Activated CD4-positive, alpha-beta T cell treated with anti-CD3 and anti-CD28 coated beads for 36 hours (primary cell): ENCODE results near the gene DIPK2A. TPM values are rescaled to one million over a fixed set of nuclear protein-coding genes. Genes with fewer than 3 reads are reported as not detected.
A peak's percentile ranks its signal among the peaks of the same experiment; 100 is the strongest.

Experiments used
- ATAC-seq: fragments of 200-7000 bp; cut with Tn5 transposase; one replicate; pipeline ENCODE4 v1.10.0; 2021; ENCODE audit warnings: mild to moderate bottlenecking, moderate library complexity
- CTCF ChIA-PET: fragments of 350-600 bp; sonication (Branson Sonifier 250); formaldehyde crosslinking; loops from one replicate; lab custom pipeline; 2021; ENCODE audit warnings: antibody characterized with exemption; lab: Charles Lee
- POLR2A ChIA-PET: fragments of 350-600 bp; sonication (Branson Sonifier 250); formaldehyde crosslinking; loops from one replicate; lab custom pipeline; 2021; ENCODE audit warnings: antibody characterized with exemption, inconsistent platforms; lab: Charles Lee
- DNase-seq: peaks from one replicate; pipeline ENCODE4 v3.0.0-alpha.2; 2020
- H3K27ac Mint-ChIP-seq: one replicate; pipeline ENCODE4 v1.8.0; 2021; ENCODE audit warnings: mixed read lengths
- H3K27me3 Mint-ChIP-seq: one replicate; pipeline ENCODE4 v1.8.0; 2021; ENCODE audit warnings: mixed read lengths
- H3K36me3 Mint-ChIP-seq: one replicate; pipeline ENCODE4 v1.8.0; 2021; ENCODE audit warnings: low read depth, mixed read lengths
- H3K4me1 Mint-ChIP-seq: one replicate; pipeline ENCODE4 v1.8.0; 2021; ENCODE audit warnings: mixed read lengths
- H3K4me3 Mint-ChIP-seq: one replicate; pipeline ENCODE4 v1.8.0; 2021; ENCODE audit warnings: mild to moderate bottlenecking, moderate library complexity, mixed read lengths
- H3K9me3 Mint-ChIP-seq: one replicate; pipeline ENCODE4 v1.8.0; 2021; ENCODE audit warnings: low read depth, mixed read lengths
- intact Hi-C, 2 experiments: fragments of 100-400 bp; cut with DNase I in 1 of 2; cut with micrococcal nuclease in 1 of 2; formaldehyde crosslinking; loops; one replicate each; pipeline versions ENCODE4 v1.14.2 to v1.15.1; 2022 to 2024; cut with DNase I, micrococcal nuclease
- total RNA-seq, 2 experiments: library from RNA; stranded (reverse); gene quantifications; one replicate each; pipeline ENCODE4 v1.2.3, GENCODE V29; 2021

The DIPK2A gene
- total RNA-seq, result 10 to 100 TPM; 15.5 to 17.1 TPM

DNA sequence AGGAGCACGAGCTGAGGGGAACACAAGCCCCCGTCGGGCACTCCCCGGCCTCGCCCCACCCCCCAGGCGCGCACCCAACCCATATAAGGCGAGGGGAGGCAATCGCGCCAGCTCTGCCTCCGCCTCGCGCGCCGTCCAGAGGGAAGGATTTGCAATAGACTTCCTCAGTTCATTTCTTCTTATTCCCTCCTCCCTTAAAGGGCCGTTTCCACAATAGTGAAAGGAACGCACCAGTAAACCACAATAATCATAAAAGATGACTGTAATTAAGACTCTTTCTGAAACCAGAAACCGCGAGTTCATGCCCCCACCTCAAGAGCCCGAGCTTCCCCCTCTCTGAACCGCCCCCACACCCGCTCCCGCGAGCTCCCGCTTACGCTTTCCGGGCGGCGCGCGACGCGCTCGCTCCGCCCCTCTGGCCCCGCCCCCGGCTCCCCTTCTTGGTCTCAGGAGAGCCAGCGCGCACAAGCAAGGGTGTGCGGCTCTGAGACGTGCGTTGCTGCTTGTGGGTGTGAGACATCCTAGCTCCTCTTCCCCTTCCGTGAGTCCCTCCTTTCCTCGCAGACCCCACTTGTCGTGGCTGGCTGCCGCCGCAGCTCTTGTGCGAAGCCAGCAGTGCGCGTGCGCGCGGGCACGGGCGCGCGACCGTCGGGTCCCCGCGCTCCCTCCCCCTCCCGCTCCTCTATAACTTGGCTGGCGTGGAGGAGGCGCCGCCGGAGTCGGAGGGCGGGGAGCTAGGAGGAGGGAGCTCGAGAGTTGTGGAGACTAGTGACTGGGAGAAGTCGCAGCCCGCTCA lies at the start of gene DIPK2A:
TSS of gene DIPK2A (plus strand) at position 465 of the 796 bp plus-strand sequence. CDS start 510 bp downstream, outside the sequence.
- ChIA-PET CTCF (interaction anchor here (0.7 to 1.7 kb wide), 10 partner anchors 8 to 496 kb away, joined by 3 to 5 read pairs (median 4); no protein-coding TSS in a partner anchor), POLR2A (interaction anchor here (0.6 to 1.4 kb wide), 6 partner anchors 18 to 888 kb away, joined by 3 to 4 read pairs (median 3); no protein-coding TSS in a partner anchor)
- peaks cover 22% of the 10 kb centered on the region for H3K4me1 Mint-ChIP-seq
- H3K9me3 Mint-ChIP-seq, result no peaks in the 10 kb centered on the region
- ATAC-seq (peak; percentile 72), DNase-seq (peak; percentile 97)
- peak within 1 kb of the TSS; percentile 95 for H3K27ac Mint-ChIP-seq
- H3K36me3 Mint-ChIP-seq, result peaks cover 5% of the 10 kb centered on the region
- H3K27me3 Mint-ChIP-seq, result peaks cover 6% of the 10 kb centered on the region
- peak within 1 kb of the TSS; percentile 96 for H3K4me3 Mint-ChIP-seq
- intact Hi-C loops, result loop anchor here (1.0 to 10.0 kb wide), 11 partner anchors 123 to 1524 kb away; partner anchors contain the start of genes SLC9A9 (in 2 of the 2), ATR (in 1 of the 2), TRPC1 (in 1 of the 2) and U2SURP (in 1 of the 2)

GRCh38 chr3:143924522-143925285 lies 46.9 kb upstream of the DIPK2A start:
- H3K36me3 Mint-ChIP-seq, result no peaks in the 10 kb centered on the region
- H3K4me3 Mint-ChIP-seq, result no peak overlapping the region
- ChIA-PET CTCF (interaction anchor here (1.1 kb wide), 1 partner anchor 11 kb away, joined by 3 read pairs; no protein-coding TSS in a partner anchor), POLR2A (no interaction called here)
- DNase-seq, result no peak
- intact Hi-C loops, result no loop called here
- no peak for ATAC-seq
- no peaks in the 10 kb centered on the region for H3K9me3 Mint-ChIP-seq
- H3K4me1 Mint-ChIP-seq, result peaks cover 13% of the 10 kb centered on the region
- H3K27me3 Mint-ChIP-seq, result no peaks in the 10 kb centered on the region
- H3K27ac Mint-ChIP-seq, result no peak overlapping the region

GRCh38 chr3:143928056-143928455 lies 43.6 kb upstream of the DIPK2A start:
- no peak for DNase-seq
- Mint-ChIP-seq H3K4me1 (peaks cover 7% of the 10 kb centered on the region), H3K4me3 (no peak overlapping the region), H3K27ac (no peak overlapping the region), H3K36me3 (no peaks in the 10 kb centered on the region), H3K27me3 (peaks cover 4% of the 10 kb centered on the region), H3K9me3 (no peaks in the 10 kb centered on the region)
- ChIA-PET CTCF (no interaction called here), POLR2A (no interaction called here)
- no peak for ATAC-seq
- intact Hi-C loops, result no loop called here

DNA sequence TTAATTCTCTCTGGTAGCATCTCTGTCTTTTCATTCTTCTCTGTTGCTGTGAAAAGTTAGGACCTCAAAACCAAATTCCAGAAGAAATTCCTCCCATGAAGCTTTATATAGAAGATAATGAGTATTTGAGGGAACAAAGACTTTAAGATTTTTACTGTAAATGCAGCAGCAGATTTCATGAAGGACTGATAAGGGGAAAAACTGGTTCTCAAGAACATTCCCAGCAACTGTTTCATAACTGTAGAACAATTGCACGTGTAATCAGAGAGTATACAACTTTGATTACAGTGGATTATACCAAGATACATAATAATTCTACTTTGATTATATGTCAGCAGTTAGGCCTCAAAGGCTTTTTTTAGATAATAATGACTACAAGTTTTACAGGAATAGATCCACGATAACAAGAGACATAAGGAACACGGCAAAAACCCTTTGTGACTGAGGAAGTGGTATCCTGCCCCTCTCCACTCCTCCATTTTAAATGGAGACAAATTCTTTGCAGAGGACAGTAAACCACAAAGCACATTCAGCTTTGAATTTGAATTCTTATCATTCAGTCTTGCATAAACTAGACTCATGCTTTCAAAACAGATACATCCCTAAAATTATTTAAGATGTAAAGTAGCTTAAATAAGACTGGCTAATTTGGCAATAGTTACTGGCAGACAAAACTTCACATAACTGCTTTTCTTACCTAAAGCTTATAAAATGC lies 42.9 kb upstream of the DIPK2A start:
- DNase-seq, result no peak
- no peak for ATAC-seq
- ChIA-PET POLR2A (interaction anchor here (0.5 kb wide), 1 partner anchor 52 kb away, joined by 4 read pairs; no protein-coding TSS in a partner anchor), CTCF (interaction anchor here (0.7 kb wide), 1 partner anchor 426 kb away, joined by 4 read pairs; no protein-coding TSS in a partner anchor)
- Mint-ChIP-seq H3K27ac (no peak overlapping the region), H3K4me1 (peaks cover 7% of the 10 kb centered on the region), H3K27me3 (peaks cover 4% of the 10 kb centered on the region), H3K4me3 (no peak overlapping the region), H3K9me3 (no peaks in the 10 kb centered on the region), H3K36me3 (no peaks in the 10 kb centered on the region)
- intact Hi-C loops, result no loop called here

DNA sequence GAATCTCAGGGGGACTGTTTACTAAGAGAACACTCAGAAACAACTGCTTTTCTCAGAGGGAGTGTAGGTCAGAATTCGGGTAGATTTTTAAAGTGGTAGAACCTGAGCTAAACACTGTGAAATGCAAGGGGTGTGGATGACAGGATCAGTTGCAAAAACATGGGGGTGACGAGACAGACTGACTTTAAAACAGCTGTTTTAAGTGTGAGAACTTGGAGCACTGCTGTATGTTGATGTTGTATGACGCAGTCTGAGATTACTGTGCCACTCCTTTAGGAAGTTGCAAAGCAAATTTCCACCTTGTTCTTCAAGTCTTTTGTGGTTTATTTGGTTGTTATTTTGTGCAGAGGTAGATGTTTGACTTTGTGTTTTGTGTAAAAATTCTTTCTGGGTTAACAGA lies 36.8 kb upstream of the DIPK2A start:
- POLR2A ChIA-PET, result no interaction called here

GRCh38 chr3:143935678-143936077 lies 35.9 kb upstream of the DIPK2A start:
- Mint-ChIP-seq H3K27ac (no peak overlapping the region), H3K4me1 (no peaks in the 10 kb centered on the region), H3K4me3 (no peak overlapping the region), H3K36me3 (no peaks in the 10 kb centered on the region), H3K9me3 (no peaks in the 10 kb centered on the region), H3K27me3 (peaks cover 20% of the 10 kb centered on the region)
- intact Hi-C loops, result no loop called here
- POLR2A ChIA-PET, result interaction anchor here (1.1 kb wide), 1 partner anchor 36 kb away, joined by 3 read pairs; the partner anchor contains the start of gene DIPK2A
- CTCF ChIA-PET, result interaction anchor here (1.0 kb wide), 1 partner anchor 12 kb away, joined by 3 read pairs; no protein-coding TSS in a partner anchor
- ATAC-seq, result no peak
- DNase-seq, result no peak

More for the DNA sequence above, 36.8 kb upstream of the DIPK2A start:
- peaks cover 20% of the 10 kb centered on the region for H3K27me3 Mint-ChIP-seq
- no peak for ATAC-seq
- no peak overlapping the region for H3K27ac Mint-ChIP-seq
- no peaks in the 10 kb centered on the region for H3K4me1 Mint-ChIP-seq
- DNase-seq, result no peak
- CTCF ChIA-PET, result no interaction called here
- H3K36me3 Mint-ChIP-seq, result no peaks in the 10 kb centered on the region
- H3K4me3 Mint-ChIP-seq, result no peak overlapping the region
- intact Hi-C loops, result no loop called here
- H3K9me3 Mint-ChIP-seq, result no peaks in the 10 kb centered on the region

GRCh38 chr3:143950810-143951209 lies 20.8 kb upstream of the DIPK2A start:
- Mint-ChIP-seq H3K9me3 (no peaks in the 10 kb centered on the region), H3K4me3 (no peak overlapping the region), H3K36me3 (no peaks in the 10 kb centered on the region), H3K27me3 (peaks cover 3% of the 10 kb centered on the region), H3K4me1 (no peaks in the 10 kb centered on the region), H3K27ac (no peak overlapping the region)
- intact Hi-C loops, result loop anchor here (1.0 to 5.0 kb wide), 4 partner anchors 54 to 176 kb away; no protein-coding TSS in a partner anchor
- no peak for DNase-seq
- ChIA-PET POLR2A (no interaction called here), CTCF (interaction anchor here (1.0 kb wide), 1 partner anchor 66 kb away, joined by 4 read pairs; no protein-coding TSS in a partner anchor)
- ATAC-seq, result no peak

DNA sequence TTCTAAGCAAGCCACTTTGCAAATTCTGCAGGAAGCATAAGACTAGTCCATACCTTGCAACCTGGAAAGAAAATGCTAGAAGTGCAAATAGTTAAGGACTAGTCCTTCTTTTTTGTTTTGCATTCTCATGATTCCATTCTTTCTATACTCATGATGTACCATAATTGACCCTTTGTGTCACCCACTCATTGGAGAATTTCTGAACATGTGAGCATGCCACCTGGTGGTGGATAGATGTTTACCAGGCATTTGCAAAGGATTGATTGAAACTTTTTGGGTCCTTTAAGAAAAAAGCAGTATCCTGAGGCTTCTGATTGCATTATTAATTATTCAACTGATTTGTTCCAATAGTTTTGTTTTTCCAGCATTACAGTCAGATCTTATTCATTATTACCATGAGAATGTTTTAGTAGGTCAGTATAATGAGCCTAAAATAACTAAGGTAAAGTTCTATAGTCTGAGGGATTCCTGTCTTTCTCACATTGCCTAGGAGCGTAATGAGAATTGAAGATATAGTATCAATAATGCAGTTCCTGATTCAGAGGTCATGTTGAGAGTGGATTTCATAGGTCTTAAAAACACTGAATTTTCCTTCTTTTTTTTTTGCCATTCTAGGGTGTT lies 20.2 kb upstream of the DIPK2A start:
- Mint-ChIP-seq H3K9me3 (no peaks in the 10 kb centered on the region), H3K4me3 (no peak overlapping the region), H3K27ac (no peak overlapping the region), H3K4me1 (no peaks in the 10 kb centered on the region), H3K36me3 (no peaks in the 10 kb centered on the region), H3K27me3 (peaks cover 3% of the 10 kb centered on the region)
- ChIA-PET CTCF (interaction anchor here (0.6 to 2.1 kb wide), 2 partner anchors 67 to 446 kb away, joined by 3 to 15 read pairs; no protein-coding TSS in a partner anchor), POLR2A (no interaction called here)
- DNase-seq (peak; percentile 51), ATAC-seq (peak; percentile 47)
- intact Hi-C loops, result loop anchor here (1.0 to 5.0 kb wide), 4 partner anchors 55 to 176 kb away; no protein-coding TSS in a partner anchor

DNA sequence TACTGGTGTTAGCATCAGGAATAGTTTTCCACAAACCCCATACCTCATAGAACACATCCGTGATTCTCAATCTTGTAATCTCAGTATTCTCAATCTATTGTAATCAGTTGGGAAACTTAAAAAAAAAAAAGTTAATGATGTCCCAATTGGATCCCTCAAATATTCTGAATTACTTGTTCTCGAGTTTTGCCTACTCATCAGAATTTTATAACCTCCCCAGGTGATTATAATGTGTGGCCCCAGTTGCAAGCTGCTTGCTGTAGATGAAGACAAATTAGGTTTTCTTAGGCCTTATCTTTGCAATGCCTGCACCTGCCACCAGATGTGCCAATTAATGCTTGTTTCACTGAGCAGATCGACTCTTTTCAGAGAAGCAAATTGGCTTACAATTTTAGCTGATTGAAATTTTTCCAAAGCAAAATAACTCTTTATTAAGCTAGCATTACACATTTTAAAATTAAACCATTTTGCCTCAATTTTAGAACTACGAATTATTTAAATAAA lies 19.0 kb upstream of the DIPK2A start:
- no peak overlapping the region for H3K27ac Mint-ChIP-seq
- no peaks in the 10 kb centered on the region for H3K4me1 Mint-ChIP-seq
- intact Hi-C loops, result loop anchor here in 1 of 2 experiments (5.0 kb wide), 1 partner anchor 65 kb away; no protein-coding TSS in a partner anchor
- H3K4me3 Mint-ChIP-seq, result no peak overlapping the region
- no peaks in the 10 kb centered on the region for H3K9me3 Mint-ChIP-seq
- peaks cover 1% of the 10 kb centered on the region for H3K27me3 Mint-ChIP-seq
- CTCF ChIA-PET, result interaction anchor here (1.0 to 2.1 kb wide), 2 partner anchors 19 to 68 kb away, joined by 3 to 15 read pairs; partner anchors contain the start of gene DIPK2A
- no peaks in the 10 kb centered on the region for H3K36me3 Mint-ChIP-seq
- no peak for ATAC-seq
- DNase-seq, result no peak
- POLR2A ChIA-PET, result interaction anchor here (0.9 kb wide), 1 partner anchor 19 kb away, joined by 3 read pairs; the partner anchor contains the start of gene DIPK2A

- peaks cover 9% of the 10 kb centered on the region for H3K27me3 Mint-ChIP-seq
- CTCF ChIA-PET, result interaction anchor here (0.7 kb wide), 1 partner anchor 16 kb away, joined by 3 read pairs; the partner anchor contains the start of gene DIPK2A
Observed at GRCh38 chr3:143955113-143955512, 16.5 kb upstream of the DIPK2A start.

More at GRCh38 chr3:143955113-143955512, 16.5 kb upstream of the DIPK2A start:
- no peak for DNase-seq
- Mint-ChIP-seq H3K4me1 (no peaks in the 10 kb centered on the region), H3K36me3 (peaks cover 3% of the 10 kb centered on the region), H3K4me3 (no peak overlapping the region), H3K9me3 (peaks cover 6% of the 10 kb centered on the region), H3K27ac (no peak overlapping the region)
- intact Hi-C loops, result no loop called here
- ATAC-seq, result no peak
- POLR2A ChIA-PET, result no interaction called here
